ENCODE measurements around the gene COLEC12.

- no peak for TF ChIP-seq ZC3H10 (CRISPR knock-in tag; IDR thresholded peaks at IDR 0.05)
- TF ChIP-seq PPARA (CRISPR knock-in tag; IDR thresholded peaks at IDR 0.05; ENCODE audit: borderline replicate concordance), result no peak
- TF ChIP-seq, protein P1, sequence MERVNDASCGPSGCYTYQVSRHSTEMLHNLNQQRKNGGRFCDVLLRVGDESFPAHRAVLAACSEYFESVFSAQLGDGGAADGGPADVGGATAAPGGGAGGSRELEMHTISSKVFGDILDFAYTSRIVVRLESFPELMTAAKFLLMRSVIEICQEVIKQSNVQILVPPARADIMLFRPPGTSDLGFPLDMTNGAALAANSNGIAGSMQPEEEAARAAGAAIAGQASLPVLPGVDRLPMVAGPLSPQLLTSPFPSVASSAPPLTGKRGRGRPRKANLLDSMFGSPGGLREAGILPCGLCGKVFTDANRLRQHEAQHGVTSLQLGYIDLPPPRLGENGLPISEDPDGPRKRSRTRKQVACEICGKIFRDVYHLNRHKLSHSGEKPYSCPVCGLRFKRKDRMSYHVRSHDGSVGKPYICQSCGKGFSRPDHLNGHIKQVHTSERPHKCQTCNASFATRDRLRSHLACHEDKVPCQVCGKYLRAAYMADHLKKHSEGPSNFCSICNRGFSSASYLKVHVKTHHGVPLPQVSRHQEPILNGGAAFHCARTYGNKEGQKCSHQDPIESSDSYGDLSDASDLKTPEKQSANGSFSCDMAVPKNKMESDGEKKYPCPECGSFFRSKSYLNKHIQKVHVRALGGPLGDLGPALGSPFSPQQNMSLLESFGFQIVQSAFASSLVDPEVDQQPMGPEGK (CRISPR knock-in tag; IDR thresholded peaks at IDR 0.05; ENCODE audit: borderline replicate concordance), result no peak
- TF ChIP-seq CSDC2 (CRISPR knock-in tag; IDR thresholded peaks at IDR 0.05), result no peak
- TF ChIP-seq ZFP30 (CRISPR knock-in tag; IDR thresholded peaks at IDR 0.05), result no peak
These were observed 52.2 kb downstream of the COLEC12 start for GRCh38 chr18:448116-448790.

All from SK-N-SH treated with all-trans-retinoic acid at 6 μM for 48 hours (cell line).